ENCODE measurements around the gene METRN. TPM values are rescaled to one million over a fixed set of nuclear protein-coding genes. Genes with fewer than 3 reads are reported as not detected.
A peak's percentile ranks its signal among the peaks of the same experiment; 100 is the strongest.

The METRN gene
- polyA plus RNA-seq, 1 donor (not counting 4 experiments of a cell fraction or from before 2014, with no cell fraction given), result 42.1 TPM

GRCh38 chr16:743794-744500 is 29.0 kb downstream of the METRN start:
- peaks cover 12% of the 10 kb centered on the region for H3K79me2 ChIP-seq (ENCODE audit: control insufficient read depth, insufficient read depth, low read length)
- H3K4me3 ChIP-seq (ENCODE audit: control insufficient read depth in 2 of 3, extremely low read depth in 1 of 3, insufficient read depth in 2 of 3, low read depth in 1 of 3, low read length in 3 of 3), result no peak overlapping the region
- no peaks in the 10 kb centered on the region for H3K9me1 ChIP-seq (ENCODE audit: control insufficient read depth, extremely low read depth, insufficient read depth, low read length)
- no peaks in the 10 kb centered on the region for H4K20me1 ChIP-seq (ENCODE audit: control insufficient read depth, extremely low read depth, insufficient read depth, low read length)
- no peak overlapping the region for H3K9ac ChIP-seq (ENCODE audit: control insufficient read depth, extremely low read depth, insufficient read depth, low read length)
- no peaks in the 10 kb centered on the region for H3K9me3 ChIP-seq (ENCODE audit: control insufficient read depth, low read depth, low read length)
- dilution Hi-C loops (cut with MboI; ENCODE audit: extremely low pct_ligation_motif_present, low sequenced_read_pairs), result no loop called here
- FAIRE-seq (no peak), DNase-seq (ENCODE audit: low read depth, low spot score) (no peak)
- no peak overlapping the region for H3K4me2 ChIP-seq (ENCODE audit: control insufficient read depth, extremely low read depth, insufficient read depth, low read depth, low read length)
- no peak for TF ChIP-seq EZH2 (IDR thresholded peaks at IDR 0.05; ENCODE audit: low read length)
- peak in 1 of 3 experiments; percentile 30 for TF ChIP-seq CTCF (optimal IDR thresholded peaks at IDR 0.05 in 1 of 3, IDR thresholded peaks at IDR 0.05 in 1 of 3, conservative IDR thresholded peaks at IDR 0.05 in 1 of 3; ENCODE audit: extremely low read depth in 1 of 3, insufficient read depth in 2 of 3, low read length in 3 of 3)
- peaks cover 11% of the 10 kb centered on the region for H3K4me1 ChIP-seq (ENCODE audit: control insufficient read depth, extremely low read depth, insufficient read depth, low read length)
- H3K27ac ChIP-seq (ENCODE audit: control insufficient read depth, insufficient read depth, low read length), result no peak overlapping the region
- H3K36me3 ChIP-seq (ENCODE audit: control insufficient read depth in 2 of 2, extremely low read depth in 1 of 2, insufficient read depth in 2 of 2, low read length in 2 of 2), result peaks cover 0 to 4% of the 10 kb centered on the region in 2 experiments
- no peaks in the 10 kb centered on the region for H3K27me3 ChIP-seq (ENCODE audit: control insufficient read depth, extremely low read depth, insufficient read depth, low read length)
- no peak overlapping the region for H2AFZ ChIP-seq (ENCODE audit: control insufficient read depth, low read length)

- Histone ChIP-seq H3K79me2 (ENCODE audit: control insufficient read depth, insufficient read depth, low read length) (no peaks in the 10 kb centered on the region), H3K9ac (ENCODE audit: control insufficient read depth, extremely low read depth, insufficient read depth, low read length) (no peak overlapping the region), H4K20me1 (ENCODE audit: control insufficient read depth, extremely low read depth, insufficient read depth, low read length) (no peaks in the 10 kb centered on the region), H3K4me2 (ENCODE audit: control insufficient read depth, extremely low read depth, insufficient read depth, low read depth, low read length) (no peak overlapping the region), H3K4me1 (ENCODE audit: control insufficient read depth, extremely low read depth, insufficient read depth, low read length) (peaks cover 3% of the 10 kb centered on the region), H3K9me3 (ENCODE audit: control insufficient read depth, low read depth, low read length) (no peaks in the 10 kb centered on the region), H3K27me3 (ENCODE audit: control insufficient read depth, extremely low read depth, insufficient read depth, low read length) (no peaks in the 10 kb centered on the region), H2AFZ (ENCODE audit: control insufficient read depth, low read length) (no peak overlapping the region), H3K9me1 (ENCODE audit: control insufficient read depth, extremely low read depth, insufficient read depth, low read length) (no peaks in the 10 kb centered on the region), H3K36me3 (ENCODE audit: control insufficient read depth in 2 of 2, extremely low read depth in 1 of 2, insufficient read depth in 2 of 2, low read length in 2 of 2) (no peaks in the 10 kb centered on the region), H3K4me3 (ENCODE audit: control insufficient read depth in 2 of 3, extremely low read depth in 1 of 3, insufficient read depth in 2 of 3, low read depth in 1 of 3, low read length in 3 of 3) (no peak overlapping the region), H3K27ac (ENCODE audit: control insufficient read depth, insufficient read depth, low read length) (no peak overlapping the region)
- DNase-seq (ENCODE audit: low read depth, low spot score) (no peak), FAIRE-seq (no peak)
- dilution Hi-C loops (cut with MboI; ENCODE audit: extremely low pct_ligation_motif_present, low sequenced_read_pairs), result no loop called here
- TF ChIP-seq CTCF (optimal IDR thresholded peaks at IDR 0.05 in 1 of 3, IDR thresholded peaks at IDR 0.05 in 1 of 3, conservative IDR thresholded peaks at IDR 0.05 in 1 of 3; ENCODE audit: extremely low read depth in 1 of 3, insufficient read depth in 2 of 3, low read length in 3 of 3), result peak; percentile 22 to 73 (median 68)
- TF ChIP-seq EZH2 (IDR thresholded peaks at IDR 0.05; ENCODE audit: low read length), result no peak
These were observed 30.8 kb downstream of the METRN start for GRCh38 chr16:745739-746138.
